Kidney epithelial cell (primary cell): ENCODE results near the gene EFR3B. TPM values are rescaled to one million over a fixed set of nuclear protein-coding genes. Genes with fewer than 3 reads are reported as not detected.

ENCODE experiments used
- DNase-seq: peaks from one replicate; pipeline ENCODE4 v3.0.0-alpha.2; 2010; ENCODE audit warnings: low read depth
- H3K27me3 ChIP-seq: 2 replicates; pipeline ENCODE4 v1.6.0; 2011; ENCODE audit warnings: low read length; ENCODE audit not compliant: control insufficient read depth, insufficient read depth
- H3K36me3 ChIP-seq: 2 replicates; pipeline ENCODE4 v1.5.1; 2011; ENCODE audit warnings: low read length; ENCODE audit not compliant: control insufficient read depth, insufficient read depth
- H3K4me3 ChIP-seq: 2 replicates; pipeline ENCODE4 v1.5.1; 2011; ENCODE audit warnings: low read depth, mild to moderate bottlenecking, control low read depth, low read length
- total RNA-seq: library from RNA; depleted of rRNA; stranded (reverse); fragments of >200 nt; gene quantifications from 2 replicates; pipeline ENCODE4 v1.2.3, GENCODE V29; 2015
- TF ChIP-seq, protein P1 (sequence below): IDR thresholded peaks from 2 replicates; pipeline ENCODE4 v1.5.1; 2011; ENCODE audit warnings: mild to moderate bottlenecking, moderate library complexity, low read length, control low read depth, inconsistent platforms; ENCODE audit not compliant: insufficient read depth, poor library complexity, severe bottlenecking

EFR3B gene
- total RNA-seq, 1 donor from 2014 or later, result 2.3 TPM

DNA sequence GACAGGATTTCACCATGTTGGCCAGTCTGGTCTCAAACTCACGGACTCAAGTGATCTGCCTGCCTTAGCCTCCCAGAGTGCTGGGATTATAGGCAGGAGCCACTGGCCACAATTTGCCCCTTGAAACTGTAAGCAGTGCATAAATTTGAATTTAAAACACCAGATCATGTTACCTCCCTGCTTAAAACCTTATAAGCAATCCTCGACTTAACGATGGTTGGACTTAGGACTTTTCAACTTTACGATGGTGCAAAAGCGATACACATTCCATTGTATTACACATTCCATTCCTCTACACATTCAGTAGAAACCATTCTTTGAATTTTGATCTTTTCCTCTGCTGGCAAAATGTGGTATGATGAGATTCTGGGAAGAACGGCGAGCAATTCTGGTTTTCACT is 23.2 kb upstream of the EFR3B start:
- Histone ChIP-seq H3K36me3 (no peaks in the 10 kb centered on the region), H3K4me3 (no peak overlapping the region), H3K27me3 (no peaks in the 10 kb centered on the region)
- TF ChIP-seq, protein P1, sequence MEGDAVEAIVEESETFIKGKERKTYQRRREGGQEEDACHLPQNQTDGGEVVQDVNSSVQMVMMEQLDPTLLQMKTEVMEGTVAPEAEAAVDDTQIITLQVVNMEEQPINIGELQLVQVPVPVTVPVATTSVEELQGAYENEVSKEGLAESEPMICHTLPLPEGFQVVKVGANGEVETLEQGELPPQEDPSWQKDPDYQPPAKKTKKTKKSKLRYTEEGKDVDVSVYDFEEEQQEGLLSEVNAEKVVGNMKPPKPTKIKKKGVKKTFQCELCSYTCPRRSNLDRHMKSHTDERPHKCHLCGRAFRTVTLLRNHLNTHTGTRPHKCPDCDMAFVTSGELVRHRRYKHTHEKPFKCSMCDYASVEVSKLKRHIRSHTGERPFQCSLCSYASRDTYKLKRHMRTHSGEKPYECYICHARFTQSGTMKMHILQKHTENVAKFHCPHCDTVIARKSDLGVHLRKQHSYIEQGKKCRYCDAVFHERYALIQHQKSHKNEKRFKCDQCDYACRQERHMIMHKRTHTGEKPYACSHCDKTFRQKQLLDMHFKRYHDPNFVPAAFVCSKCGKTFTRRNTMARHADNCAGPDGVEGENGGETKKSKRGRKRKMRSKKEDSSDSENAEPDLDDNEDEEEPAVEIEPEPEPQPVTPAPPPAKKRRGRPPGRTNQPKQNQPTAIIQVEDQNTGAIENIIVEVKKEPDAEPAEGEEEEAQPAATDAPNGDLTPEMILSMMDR, result no peak
- DNase-seq, result no peak

DNA sequence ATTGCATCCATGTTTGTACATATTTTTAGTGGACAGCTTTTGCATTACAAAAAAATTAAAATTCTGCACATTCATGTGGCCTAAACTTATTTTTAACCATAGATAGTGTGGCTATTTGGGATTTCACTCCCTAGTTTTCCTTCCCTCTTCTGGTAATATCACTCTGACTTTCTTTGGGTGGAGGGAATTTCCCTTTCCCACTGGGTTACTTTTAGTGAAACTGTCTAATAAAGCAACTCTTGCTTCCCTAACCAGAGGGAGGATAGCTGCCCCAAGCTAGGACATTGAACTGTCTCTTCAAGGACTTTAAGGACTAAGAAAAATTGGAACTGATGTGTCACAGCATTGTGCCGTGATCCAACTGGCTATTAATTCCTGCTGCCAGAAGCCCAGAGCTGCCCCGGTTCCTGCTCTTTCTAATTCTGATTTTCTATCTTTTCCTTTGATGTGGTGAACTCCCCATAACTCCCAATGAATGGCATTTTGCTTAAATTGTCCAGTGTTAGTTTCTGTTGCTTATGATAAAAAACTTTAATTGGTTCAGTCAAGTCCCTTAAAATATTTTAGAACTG is 20.0 kb upstream of the EFR3B start:
- no peak overlapping the region for H3K4me3 ChIP-seq
- no peak for DNase-seq
- no peaks in the 10 kb centered on the region for H3K27me3 ChIP-seq
- no peaks in the 10 kb centered on the region for H3K36me3 ChIP-seq
- TF ChIP-seq, protein P1, result no peak

DNA sequence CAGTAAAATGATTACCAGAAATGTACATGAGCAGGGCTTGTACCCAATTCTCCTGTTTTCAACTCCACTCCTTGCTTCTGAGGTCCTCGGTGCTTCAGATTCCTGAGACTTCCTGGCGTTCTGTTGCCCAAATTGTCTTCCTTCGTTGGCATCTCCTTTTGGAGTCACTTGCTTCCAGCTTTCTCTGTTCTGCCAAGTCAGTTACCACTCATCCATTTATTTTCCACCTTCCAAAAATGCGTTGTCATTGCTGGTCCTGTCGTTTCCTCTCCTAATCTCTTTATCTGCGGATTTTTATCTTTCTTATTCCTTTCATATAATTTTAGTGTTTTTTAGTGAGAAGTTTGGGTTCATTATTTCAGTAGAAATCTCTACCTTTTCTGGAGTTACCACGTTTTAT is 18.5 kb upstream of the EFR3B start:
- no peak for DNase-seq
- H3K27me3 ChIP-seq, result no peaks in the 10 kb centered on the region
- H3K36me3 ChIP-seq, result no peaks in the 10 kb centered on the region
- H3K4me3 ChIP-seq, result no peak overlapping the region
- TF ChIP-seq, protein P1, result no peak

DNA sequence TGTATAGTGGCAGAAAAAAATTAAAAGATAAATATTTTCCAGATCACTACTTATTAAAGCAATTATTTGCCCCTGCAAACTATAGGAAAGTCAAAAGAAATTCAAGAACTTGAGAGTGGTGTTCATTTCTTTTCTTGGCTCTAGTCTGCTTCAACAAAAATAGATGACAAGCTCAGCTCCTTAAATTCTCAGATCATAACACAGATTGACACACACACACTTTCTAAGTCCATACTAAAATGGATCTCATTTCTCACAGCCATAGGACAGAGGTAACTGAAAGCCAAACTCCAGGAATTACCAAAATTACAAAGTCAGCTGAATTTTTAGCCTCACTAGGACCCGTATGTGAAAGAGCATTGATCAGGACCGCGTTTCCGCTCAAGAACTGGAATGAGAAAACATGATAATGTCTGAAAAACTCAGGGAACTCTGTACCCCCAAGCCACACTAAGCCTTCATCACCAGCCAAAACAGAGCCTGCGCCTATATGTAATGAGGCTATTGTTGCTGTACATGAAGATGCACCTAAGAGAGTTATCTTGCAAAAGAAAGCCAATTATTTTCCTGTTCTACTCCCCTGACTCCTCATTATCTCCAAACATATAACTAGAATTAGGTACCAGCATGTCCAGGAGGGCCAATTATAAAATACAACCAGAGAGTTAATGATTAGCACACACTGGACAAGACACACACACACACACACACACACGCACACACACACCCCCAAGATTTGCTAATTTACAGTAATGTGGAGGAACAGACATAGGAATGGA is 16.5 kb upstream of the EFR3B start:
- Histone ChIP-seq H3K36me3 (no peaks in the 10 kb centered on the region), H3K4me3 (no peak overlapping the region), H3K27me3 (no peaks in the 10 kb centered on the region)
- TF ChIP-seq, protein P1, result no peak
- DNase-seq, result no peak

DNA sequence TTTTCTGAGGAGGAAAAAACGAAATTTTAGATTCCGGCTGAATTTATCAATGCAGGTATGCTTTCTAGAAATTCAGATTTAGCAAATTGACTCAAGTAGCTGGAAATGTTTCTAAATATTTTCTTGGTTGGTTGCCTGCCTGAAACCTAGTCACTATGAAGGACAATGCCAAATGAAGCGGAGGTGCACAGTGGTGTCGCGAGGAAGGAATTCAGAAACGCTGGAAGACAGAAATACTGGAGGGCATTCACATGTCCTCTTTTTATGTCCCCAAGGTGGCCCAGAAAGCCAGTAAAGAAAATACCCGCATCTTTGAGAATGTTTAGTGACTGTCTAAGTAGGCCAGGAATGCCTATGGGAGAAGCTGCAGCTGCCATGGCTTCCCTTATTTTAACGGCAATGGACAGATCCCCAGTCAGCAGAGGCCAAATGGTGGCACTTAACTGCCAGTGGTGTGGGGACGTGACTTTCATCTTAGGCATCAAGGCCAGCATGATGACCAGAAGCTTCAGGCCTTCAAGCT is 15.8 kb upstream of the EFR3B start:
- Histone ChIP-seq H3K4me3 (no peak overlapping the region), H3K27me3 (no peaks in the 10 kb centered on the region), H3K36me3 (no peaks in the 10 kb centered on the region)
- TF ChIP-seq, protein P1, result no peak
- no peak for DNase-seq
